K562 (cell line): ENCODE measurements around the gene E2F3. TPM values are rescaled to one million over a fixed set of nuclear protein-coding genes. Genes with fewer than 3 reads are reported as not detected.

Experiments used
- GTF2E2 ChIP-seq: fragments of 200-800 bp; sonication (Bioruptor generic); IDR thresholded peaks from 2 replicates; pipeline ENCODE4 v1.6.1; 2016; ENCODE audit warnings: missing genetic modification characterization, missing compliant biosample characterization
- KHSRP ChIP-seq: fragments of 450-650 bp; IDR thresholded peaks from 2 replicates; pipeline ENCODE4 v1.6.1; 2017
- PBX2 ChIP-seq, 2 experiments: IDR thresholded peaks in 1 of 2; conservative IDR thresholded peaks in 1 of 2; 2 replicates each; pipeline ENCODE4 v1.6.1; 2016; ENCODE audit warnings: low read depth in 2 of 2, mild to moderate bottlenecking in 1 of 2, missing compliant biosample characterization in 1 of 2, missing genetic modification characterization in 1 of 2, moderate library complexity in 1 of 2
- PRMT5 ChIP-seq: sonication (generic); formaldehyde crosslinking; IDR thresholded peaks from 2 replicates; pipeline ENCODE4 v1.5.0; 2020; ENCODE audit warnings: missing genetic modification reagents
- SIN3A ChIP-seq, 2 experiments: fragments of 150-350 bp in 1 of 2; IDR thresholded peaks; 2 replicates each; pipeline ENCODE4 v1.6.1; 2011 to 2016; ENCODE audit warnings: borderline replicate concordance in 2 of 2, low read depth in 2 of 2, low read length in 2 of 2, mild to moderate bottlenecking in 2 of 2, moderate library complexity in 2 of 2; ENCODE audit not compliant: control insufficient read depth in 1 of 2
- SRF ChIP-seq, 2 experiments: fragments of 250-450, 450-650 bp in 1 of 2; sonication (Bioruptor Pico) in 1 of 2; sonication (generic) in 1 of 2; formaldehyde crosslinking; IDR thresholded peaks; 2 replicates each; pipeline versions ENCODE4 v1.5.0 to v1.5.1; 2020 to 2022; ENCODE audit warnings: mild to moderate bottlenecking in 1 of 2, missing genetic modification reagents in 1 of 2
- ZNF407 ChIP-seq: fragments of 450-650 bp; IDR thresholded peaks from 2 replicates; pipeline ENCODE4 v1.6.1; 2016; ENCODE audit warnings: low read depth
- polyA plus RNA-seq, 8 experiments: library from polyadenylated mRNA; depleted of rRNA in 4 of 8; stranded (reverse) in 5 of 8; unstranded in 3 of 8; fragments of >200 nt; fragmentation: Nextera tagmentation in 2 of 8; fragmentation: Illumina TruSeq in 1 of 8; extraction: Ambion mirVana in 2 of 8; extraction: Trizol in 1 of 8; gene quantifications; 2 replicates each; pipeline versions ENCODE4 v1.2.1 to v1.2.3, GENCODE V29; 2011 to 2014; ENCODE audit warnings: inconsistent platforms in 1 of 8, missing spikeins in 1 of 8
- total RNA-seq, 7 experiments: library from RNA; depleted of rRNA in 6 of 7; stranded (reverse); fragments of >200 nt in 6 of 7; fragmentation: Illumina TruSeq in 2 of 7; extraction: Trizol in 2 of 7; gene quantifications; 2 replicates each; pipeline versions ENCODE4 v1.2.1 to v1.2.3, GENCODE V29; 2011 to 2021; ENCODE audit warnings: low replicate concordance in 1 of 7

Gene E2F3
- total and polyA plus RNA-seq, 9 of the 15 experiments (the other 6 are each of a cell fraction or from before 2014, with no cell fraction given): 11.1 to 44.7 (median 27.2) TPM

DNA sequence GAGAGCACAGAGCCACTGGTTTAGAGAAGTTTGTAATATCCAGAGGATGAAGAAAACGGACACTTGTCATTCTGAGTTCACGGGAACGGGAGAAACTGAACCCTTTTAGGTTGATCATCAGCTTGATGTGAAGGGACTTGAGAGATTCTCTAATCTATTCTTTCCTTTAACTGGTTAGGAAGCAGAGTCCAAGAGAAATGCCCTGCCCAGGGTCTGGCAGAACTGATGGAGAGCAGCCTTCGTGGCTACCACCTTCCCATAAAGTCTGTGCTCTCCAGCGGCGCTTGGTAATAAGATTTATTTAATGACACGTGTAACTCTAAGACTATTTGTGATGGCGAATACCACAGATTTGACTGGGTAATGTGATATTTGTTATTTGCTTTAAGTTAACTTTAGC is 36.0 kb downstream of the E2F3 start (continued):
- TF ChIP-seq SIN3A (IDR thresholded peaks at IDR 0.05; ENCODE audit: borderline replicate concordance in 2 of 2, control insufficient read depth in 1 of 2, low read depth in 2 of 2, low read length in 2 of 2) (no peak), KHSRP (no peak), PBX2 (CRISPR knock-in tag; IDR thresholded peaks at IDR 0.05; ENCODE audit: low read depth) (no peak), PBX2 (tag; conservative IDR thresholded peaks at IDR 0.05; ENCODE audit: low read depth) (no peak), ZNF407 (no peak), GTF2E2 (tag) (no peak), SRF (CRISPR knock-in tag; IDR thresholded peaks at IDR 0.05) (no peak), PRMT5 (CRISPR knock-in tag) (no peak)
